GM12891 (cell line): ENCODE measurements around the gene ZNF600.

ENCODE experiments used
- PAX5 ChIP-seq: IDR thresholded peaks from 2 replicates; pipeline ENCODE4 v1.6.1; 2011; ENCODE audit warnings: low read length, moderate library complexity, mild to moderate bottlenecking; ENCODE audit not compliant: insufficient read depth, severe bottlenecking
- POLR2A ChIP-seq: IDR thresholded peaks from 2 replicates; pipeline ENCODE4 v1.6.1; 2011; ENCODE audit warnings: low read depth, low read length, control low read depth
- POLR2AphosphoS5 ChIP-seq: IDR thresholded peaks from 2 replicates; pipeline ENCODE4 v1.6.1; 2011; ENCODE audit warnings: low read depth, low read length, control low read depth
- POU2F2 ChIP-seq: IDR thresholded peaks from 2 replicates; pipeline ENCODE4 v1.6.1; 2011; ENCODE audit warnings: low read depth, mild to moderate bottlenecking, control low read depth, low read length, moderate library complexity
- SPI1 ChIP-seq: IDR thresholded peaks from 2 replicates; pipeline ENCODE4 v1.6.1; 2011; ENCODE audit warnings: low read depth, low read length, control low read depth
- TAF1 ChIP-seq: IDR thresholded peaks from 2 replicates; pipeline ENCODE4 v1.6.1; 2011; ENCODE audit warnings: low read depth, low read length, control low read depth

DNA sequence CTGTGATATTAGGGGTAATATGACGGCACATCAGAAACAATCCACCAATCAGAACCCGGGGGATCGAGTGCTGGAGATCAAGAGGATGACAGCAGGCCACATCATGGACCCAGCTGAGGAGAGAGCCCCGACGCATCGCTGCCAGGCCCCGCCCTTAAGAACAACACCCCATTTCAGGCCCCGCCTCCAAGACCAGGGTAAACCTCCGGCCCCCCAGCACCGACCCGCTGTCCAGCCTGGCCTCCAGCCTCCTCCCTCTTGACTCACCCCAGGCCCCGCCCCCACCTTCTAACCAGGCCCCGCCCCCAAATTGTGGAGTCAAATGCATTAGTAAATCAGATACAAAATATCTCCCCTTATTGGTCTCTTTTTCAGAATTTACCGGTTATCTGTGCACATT is 47.0 kb downstream of the ZNF600 start:
- no peak for TF ChIP-seq SPI1
- no peak for TF ChIP-seq POLR2A
- TF ChIP-seq PAX5, result no peak
- no peak for TF ChIP-seq POLR2AphosphoS5
- no peak for TF ChIP-seq TAF1
- no peak for TF ChIP-seq POU2F2
